Pulmonary artery endothelial cell (primary cell): Measurements from ENCODE around the gene ZFYVE21. TPM values are rescaled to one million over a fixed set of nuclear protein-coding genes. Genes with fewer than 3 reads are reported as not detected.
"Not testable (repeated sequence)": the region's sequence is repeated elsewhere in the genome, so short reads cannot be mapped to it uniquely, and the experiment has no call there.

ENCODE experiments used
- DNase-seq: peaks from one replicate; pipeline ENCODE4 v3.0.0-alpha.2; 2011; ENCODE audit warnings: low read depth, low spot score
- total RNA-seq: library from RNA; depleted of rRNA; stranded (reverse); fragments of >200 nt; gene quantifications from 2 replicates; pipeline ENCODE4 v1.2.3, GENCODE V29; 2014

The ZFYVE21 gene
- total RNA-seq, result 65.8 and 86.9 TPM in 2 replicates

DNA sequence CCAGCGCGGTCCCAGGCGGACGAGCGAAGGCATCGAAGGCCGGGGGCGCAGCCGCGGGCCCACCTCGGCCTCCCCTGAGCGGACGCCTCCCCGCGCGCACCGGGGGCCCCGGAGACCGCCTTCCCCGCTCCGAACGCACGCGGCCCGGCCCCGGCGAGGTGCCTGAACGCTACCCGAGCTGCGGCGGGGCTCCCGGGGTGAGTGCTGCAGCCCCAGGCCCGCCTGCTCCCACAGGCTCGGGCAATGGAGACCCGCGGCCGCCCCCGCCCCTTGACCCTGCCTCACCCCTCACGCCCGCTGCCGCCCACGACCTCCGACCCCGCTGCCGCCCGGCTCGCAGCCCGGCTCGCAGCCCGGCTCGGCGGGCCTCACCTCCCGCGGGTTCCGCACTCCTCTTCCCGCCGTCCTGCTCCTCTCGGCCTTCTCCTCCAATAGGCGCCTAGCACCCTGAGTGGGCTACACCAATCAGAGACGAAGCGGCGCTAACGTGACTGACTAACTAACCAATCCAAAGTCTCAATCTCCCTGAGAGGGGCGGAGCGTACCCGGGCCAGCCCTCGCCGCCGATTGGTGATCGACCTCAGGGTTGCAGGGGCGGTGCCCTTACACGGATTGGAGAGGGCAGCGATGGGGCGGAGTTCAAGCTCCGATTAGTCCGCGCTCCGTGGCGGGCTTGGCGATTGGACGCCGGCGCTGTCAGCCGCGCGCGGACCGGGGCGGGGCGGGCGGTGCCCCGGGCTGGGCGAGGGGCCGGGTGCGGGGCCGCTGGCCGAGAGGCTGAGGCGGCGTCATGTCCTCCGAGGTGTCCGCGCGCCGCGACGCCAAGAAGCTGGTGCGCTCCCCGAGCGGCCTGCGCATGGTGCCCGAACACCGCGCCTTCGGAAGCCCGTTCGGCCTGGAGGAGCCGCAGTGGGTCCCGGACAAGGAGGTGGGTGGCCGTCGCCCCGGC lies at the start of gene ZFYVE21, which contains the start of gene XRCC3:
ZFYVE21 (plus strand) TSS at position 759 of the 949 bp plus-strand sequence; CDS start at position 791, 32 bp downstream.
XRCC3 (minus strand) TSS at position 400 of the 949 bp plus-strand sequence. CDS start 4,364 bp downstream, outside the sequence.
- peak; percentile 97 for DNase-seq

DNA sequence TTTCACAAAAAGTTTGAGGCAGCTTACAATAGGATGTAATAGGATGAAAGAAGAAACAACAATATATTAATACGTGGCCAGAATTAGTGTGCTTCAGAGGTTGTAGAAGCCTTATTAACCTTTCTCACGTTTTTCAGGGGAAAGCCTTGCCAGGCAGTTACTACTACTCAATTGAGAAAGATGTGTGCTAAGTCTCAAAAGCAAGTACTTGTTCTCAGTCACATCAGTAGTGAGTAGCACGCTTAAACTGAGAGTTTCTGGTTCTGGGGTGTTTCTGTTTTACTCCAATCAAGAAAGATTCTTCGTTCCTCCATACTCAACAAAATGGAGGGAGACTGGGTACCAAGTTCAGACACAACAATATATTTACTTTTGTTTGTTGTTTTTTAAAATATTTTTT lies 47.9 kb upstream of the ZFYVE21 start:
- DNase-seq, result no peak

DNA sequence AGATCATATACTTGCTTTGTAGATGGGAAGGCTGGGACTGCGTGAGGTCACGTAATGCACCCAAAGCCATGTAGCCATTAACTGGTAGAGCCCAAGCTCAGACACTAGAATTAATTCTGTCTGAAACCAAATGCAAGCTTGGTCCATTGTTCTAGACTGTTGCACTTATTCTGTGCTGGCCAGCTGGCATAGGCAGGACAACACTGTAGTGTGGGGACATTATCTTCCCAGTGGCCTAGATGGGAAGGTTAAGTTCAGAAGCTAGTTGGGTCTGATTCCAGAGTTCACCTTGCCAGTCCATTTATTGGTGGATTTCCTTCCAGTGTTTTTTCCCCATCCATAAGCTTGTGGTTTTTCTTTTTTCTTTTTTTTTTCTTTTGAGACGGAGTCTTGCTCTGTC lies 47.5 kb upstream of the ZFYVE21 start:
- no peak for DNase-seq

DNA sequence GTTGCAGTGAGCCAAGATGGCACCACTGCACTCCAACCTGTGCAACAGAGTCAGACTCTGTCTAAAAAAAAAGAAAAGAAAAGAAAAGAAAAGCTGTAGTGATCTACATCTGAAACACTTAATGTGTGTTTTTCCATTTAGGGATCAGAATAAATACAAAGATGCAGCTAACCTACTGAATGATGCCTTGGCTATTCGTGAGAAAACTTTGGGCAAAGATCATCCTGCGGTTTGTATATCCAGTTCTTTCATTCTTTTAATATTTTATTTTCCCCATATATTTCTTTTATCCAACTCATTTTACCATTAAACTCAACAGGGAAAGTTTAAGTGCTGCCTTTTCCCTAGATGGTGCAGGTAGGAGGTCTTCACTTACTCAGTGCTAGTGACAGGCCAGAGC lies 46.2 kb upstream of the ZFYVE21 start:
- no peak for DNase-seq

DNA sequence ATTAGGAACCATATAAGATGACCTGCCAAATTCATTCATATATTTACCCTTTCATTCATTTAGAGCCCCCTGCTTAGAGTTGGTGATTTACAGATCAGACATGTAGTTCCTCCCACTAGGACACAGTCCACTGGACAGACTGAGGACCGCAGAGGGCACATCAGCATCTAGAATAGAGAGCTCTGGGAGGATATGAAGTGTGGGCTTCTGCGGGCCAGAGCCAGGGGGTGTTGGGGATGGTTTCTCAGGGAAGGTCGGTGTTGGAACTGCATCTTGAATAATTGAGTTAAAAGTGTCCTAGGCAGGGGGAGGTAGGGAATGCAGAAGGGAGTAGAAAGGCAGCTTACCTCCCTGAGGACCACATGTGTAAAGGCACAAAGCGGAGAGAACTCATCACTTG lies 43.7 kb upstream of the ZFYVE21 start:
- no peak for DNase-seq

DNA sequence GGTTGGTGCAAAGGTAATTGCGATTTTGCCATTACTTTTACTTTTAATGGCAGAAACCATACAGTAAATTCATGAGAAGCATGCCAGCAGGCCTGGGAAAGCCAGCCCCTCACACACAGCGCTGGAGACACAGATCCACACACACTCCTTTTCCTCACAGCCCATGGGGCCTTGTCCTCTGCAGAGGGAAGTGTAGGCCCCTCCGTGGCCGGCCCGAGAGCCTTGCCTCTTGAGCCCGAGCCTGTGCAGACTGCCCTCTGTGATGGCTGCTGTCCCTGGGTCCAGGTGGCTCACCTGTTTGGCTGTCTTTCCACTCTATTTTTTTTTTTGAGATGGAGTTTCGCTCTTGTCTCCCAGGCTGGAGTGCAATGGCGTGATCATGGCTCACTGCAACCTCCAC lies 39.7 kb upstream of the ZFYVE21 start:
- DNase-seq, result no peak

DNA sequence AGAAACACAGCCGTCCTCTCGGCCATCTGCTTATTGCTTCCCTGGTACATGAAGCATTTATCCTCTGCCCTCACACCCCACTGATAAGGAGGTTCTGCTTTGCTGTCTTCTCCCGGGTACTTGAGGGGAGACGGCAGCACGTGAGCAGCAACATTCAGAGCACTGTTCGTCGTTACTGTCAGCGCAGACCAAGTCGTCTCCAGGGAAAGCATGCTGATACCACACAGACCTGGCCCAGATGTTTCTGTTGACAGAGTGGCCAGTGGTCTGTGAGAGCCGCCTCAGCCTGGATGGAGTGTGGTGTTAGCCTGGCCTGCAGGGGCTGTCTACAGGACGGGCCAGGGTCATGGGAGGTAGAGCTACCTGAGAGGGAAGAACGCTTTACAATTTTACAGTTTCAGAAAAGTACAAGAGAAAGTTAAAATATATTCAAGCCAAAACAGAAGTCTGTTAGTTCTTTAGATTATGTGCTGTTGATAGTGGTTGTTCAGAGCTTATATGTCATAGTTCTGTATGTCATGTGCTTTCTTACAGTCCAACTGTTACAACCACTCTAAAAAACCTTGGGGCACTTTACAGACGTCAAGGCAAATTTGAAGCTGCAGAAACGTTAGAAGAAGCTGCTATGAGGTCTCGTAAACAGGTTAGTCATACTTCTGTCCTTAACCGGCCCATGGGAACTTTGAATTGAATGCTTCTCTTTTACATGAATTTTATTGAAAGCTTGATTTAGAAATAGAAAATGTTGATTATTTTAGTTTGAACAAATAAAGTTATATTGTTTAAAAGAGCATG lies 38.5 kb upstream of the ZFYVE21 start:
- DNase-seq, result no peak

DNA sequence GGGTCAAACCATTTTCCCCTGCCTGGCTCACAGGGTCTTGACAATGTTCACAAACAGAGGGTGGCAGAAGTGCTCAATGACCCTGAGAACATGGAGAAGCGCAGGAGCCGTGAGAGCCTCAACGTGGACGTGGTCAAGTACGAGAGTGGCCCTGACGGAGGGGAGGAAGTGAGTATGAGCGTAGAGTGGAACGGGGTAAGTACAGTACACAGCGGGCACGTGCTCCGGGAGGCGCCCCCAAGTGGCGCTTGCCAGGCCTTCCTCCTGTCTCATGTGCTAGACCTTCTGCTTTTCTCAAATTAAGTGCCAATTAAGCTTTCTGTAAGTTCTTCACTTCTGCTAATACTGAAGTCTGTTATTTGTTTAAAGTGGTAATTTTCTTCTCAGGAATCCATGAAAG lies 36.3 kb upstream of the ZFYVE21 start:
- no peak for DNase-seq

DNA sequence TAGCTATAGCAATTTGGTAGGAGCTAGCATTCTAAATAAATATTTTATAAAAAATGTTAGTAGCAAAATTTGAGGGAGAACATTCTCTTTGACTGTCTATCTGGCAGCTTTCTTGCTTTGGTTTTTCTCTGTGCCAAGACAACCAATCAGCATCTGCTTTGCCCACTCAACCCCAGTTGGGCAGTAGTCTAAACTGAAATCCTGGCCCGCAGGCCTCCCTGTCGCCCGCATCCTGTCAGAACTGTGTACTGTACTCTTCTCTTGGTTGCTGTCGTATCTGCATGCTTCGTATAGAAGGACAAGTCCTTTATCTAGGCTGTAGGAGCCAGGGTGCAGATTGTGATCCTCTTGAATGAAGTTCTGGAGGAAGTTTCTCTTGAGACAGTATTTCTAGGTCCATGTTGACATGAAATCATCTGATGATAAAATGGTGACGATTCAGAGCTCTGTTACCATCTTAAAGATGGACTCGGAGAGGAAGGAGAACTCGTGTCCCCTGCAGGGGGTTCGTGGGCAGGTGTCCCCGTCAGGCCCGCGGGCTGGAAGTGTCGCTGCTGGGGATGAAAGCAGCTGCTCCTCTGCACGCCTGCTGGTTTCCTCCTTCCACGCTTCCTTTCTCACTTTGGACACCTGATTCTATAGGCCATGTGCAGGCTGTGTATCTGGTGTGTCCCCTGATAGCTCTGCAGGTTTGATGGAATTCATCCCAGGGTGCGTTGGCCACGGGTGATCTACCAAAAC lies 34.9 kb upstream of the ZFYVE21 start:
- DNase-seq, result no peak

DNA sequence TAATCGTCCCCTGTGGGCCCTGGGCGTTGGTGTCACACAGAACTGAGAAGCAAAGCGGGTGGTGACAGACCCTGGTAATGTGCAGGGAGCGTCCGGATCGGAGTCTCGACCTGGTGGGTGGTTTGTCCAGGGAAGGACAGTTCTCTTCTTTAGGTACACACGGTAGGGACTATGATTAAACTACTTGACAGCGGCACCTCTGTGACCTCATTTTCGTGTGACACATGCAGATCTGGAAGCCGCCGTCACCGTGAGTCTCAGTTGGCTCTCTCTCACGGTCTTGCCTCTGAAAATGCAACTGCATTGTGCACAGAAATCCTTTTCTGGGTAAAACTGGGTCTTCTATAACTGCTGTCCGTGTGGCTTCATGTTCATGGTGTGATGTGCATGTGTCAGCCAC lies 32.5 kb upstream of the ZFYVE21 start:
- DNase-seq, result no peak

DNA sequence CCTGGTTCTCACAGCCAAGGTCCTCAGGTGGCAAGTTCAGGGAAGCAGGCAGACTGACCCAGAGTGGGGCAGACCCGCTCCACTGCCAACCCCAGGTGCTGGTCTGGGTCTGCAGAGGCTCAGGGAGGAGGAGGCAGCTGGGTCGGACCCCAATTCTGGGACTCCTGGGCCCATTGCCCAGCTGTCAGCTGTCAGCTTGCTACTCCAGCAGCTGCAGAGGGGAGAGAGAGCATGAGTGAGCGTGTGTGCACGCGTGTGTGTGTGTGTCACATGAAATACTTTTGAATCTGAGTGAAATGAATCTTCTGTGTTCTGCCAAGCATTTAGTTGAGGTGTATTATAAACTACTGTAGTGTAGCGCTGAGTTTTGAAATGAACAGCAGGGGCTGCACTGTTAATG lies 31.1 kb upstream of the ZFYVE21 start:
- no peak for DNase-seq

DNA sequence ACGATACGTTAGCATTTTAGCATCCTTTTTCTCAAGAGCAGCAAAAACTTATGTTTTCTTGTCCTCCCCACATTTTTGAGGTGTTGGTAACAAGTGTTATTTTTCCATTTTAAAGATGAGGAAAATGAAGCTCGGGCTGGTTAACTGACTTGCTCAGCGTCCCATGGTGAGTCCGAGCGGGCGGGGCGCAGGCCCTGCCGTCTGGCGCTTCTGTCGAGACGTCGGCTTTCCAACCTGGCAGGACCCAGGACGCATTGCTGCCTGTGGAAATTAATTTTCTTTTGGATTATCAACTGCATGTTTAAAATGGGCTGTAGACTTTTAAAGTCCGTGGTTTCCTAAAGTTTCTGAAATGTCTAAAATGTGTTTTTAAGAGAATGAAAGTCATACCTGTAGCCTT lies 30.7 kb upstream of the ZFYVE21 start:
- DNase-seq, result no peak

DNA sequence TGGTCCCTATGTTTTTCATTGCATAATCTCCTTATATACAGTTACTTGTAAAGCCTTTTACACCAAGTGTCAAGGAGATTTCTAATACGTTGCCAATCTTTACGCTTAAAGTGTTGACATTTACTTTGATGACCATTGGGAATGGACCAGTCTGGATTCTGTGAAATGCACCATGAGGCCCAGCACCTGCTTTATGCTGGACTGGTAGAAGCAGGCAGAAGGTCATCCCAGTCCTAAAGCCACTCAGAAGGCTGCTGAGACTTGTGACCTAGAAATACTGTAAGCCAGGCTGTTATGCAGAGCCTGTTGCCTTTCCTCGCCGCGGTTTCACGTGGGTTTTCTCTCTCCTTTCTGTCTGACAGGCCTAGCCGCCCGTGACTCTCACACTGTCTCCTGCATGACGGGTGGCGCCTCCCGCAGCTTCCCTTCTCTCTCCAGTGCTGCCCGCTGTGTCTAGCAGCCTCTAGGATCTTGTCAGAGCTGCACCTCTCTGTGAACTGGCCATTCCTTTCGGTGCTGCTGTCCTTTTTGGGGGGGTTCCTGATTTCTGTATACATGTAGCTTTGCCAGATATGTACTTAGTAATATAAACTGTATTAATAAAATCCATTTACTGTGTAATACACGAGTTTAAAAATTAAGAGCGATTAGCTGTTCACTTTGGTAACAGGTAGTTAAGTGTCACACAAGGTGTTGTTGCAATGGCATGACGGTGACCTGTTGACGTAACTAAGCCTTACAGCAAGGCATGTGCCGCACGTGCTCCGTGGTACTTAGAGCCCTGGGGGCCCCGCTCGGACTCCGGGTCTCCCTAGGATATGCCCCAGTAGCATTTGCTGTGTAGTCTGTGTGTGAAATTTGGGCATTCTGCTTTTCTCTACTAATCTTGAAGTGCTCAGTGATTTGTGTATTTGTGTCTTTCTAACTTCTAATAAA lies 30.1 kb upstream of the ZFYVE21 start:
- no peak for DNase-seq

DNA sequence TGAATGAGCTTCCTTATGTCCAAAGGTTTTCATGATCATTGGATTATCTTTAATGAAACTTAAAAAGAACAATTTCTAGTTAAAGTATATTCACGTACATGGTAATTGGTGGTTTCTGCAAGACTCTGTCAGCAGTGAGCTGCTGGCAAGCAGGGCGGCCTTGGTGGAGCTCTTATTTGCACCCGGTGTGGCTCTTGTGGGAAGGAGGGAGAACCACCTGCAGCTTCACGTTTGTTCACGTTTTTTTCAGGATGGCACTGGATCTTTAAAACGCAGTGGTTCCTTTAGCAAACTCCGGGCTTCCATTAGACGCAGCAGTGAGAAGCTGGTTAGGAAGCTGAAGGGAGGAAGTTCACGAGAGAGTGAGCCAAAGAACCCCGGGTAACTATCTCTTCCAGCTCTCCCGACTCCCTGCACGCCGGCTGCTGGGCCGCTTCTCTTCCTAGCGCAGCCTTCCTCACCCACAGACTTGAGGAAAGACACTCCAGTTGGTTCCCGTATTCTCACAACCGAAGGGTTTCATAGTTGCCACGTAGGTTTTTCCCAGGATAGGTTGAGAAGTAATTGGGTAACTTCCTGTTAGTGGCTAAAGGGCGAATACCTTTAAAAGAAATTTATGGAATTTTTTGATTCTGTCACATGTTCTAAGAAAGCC lies 28.7 kb upstream of the ZFYVE21 start:
- no peak for DNase-seq

DNA sequence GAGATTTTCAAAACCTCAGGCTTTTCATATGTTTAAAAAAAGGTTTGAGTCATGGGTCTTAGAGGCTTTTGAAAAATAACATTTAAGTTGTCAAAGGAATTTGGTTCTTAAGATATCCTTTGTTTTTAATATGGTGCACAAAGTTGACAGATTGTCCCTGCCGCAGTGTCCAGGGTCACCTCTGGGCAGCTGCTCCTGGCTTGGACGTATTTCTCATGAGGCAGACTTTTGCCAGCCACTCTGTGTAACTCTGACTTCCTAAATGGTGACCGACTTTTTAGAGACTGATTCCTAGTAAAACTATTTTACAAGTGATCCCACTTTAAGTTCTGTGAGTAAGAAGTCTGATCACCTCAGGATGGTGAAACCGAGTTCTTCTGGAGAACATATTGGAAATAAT lies 27.9 kb upstream of the ZFYVE21 start:
- DNase-seq, result no peak

DNA sequence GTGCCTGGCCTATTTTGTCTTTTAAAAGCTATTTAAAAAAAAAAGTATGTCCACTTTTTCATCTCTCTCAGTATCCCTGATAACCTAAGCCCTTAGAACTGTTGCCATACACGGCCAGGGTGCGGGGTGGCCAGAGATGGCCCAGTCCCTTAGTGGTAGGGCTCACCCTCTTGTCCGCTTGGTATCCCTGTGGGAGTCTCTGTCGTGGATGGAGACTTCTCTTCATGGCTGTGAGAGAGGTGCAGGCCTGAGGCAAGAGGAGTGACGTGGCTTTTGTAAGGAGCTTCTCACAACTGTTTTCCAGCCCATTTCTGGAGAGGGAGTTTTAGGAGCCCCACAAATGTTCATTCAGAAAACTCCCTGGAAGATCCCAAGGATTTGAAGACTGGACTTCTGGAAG lies 27.2 kb upstream of the ZFYVE21 start:
- no peak for DNase-seq

DNA sequence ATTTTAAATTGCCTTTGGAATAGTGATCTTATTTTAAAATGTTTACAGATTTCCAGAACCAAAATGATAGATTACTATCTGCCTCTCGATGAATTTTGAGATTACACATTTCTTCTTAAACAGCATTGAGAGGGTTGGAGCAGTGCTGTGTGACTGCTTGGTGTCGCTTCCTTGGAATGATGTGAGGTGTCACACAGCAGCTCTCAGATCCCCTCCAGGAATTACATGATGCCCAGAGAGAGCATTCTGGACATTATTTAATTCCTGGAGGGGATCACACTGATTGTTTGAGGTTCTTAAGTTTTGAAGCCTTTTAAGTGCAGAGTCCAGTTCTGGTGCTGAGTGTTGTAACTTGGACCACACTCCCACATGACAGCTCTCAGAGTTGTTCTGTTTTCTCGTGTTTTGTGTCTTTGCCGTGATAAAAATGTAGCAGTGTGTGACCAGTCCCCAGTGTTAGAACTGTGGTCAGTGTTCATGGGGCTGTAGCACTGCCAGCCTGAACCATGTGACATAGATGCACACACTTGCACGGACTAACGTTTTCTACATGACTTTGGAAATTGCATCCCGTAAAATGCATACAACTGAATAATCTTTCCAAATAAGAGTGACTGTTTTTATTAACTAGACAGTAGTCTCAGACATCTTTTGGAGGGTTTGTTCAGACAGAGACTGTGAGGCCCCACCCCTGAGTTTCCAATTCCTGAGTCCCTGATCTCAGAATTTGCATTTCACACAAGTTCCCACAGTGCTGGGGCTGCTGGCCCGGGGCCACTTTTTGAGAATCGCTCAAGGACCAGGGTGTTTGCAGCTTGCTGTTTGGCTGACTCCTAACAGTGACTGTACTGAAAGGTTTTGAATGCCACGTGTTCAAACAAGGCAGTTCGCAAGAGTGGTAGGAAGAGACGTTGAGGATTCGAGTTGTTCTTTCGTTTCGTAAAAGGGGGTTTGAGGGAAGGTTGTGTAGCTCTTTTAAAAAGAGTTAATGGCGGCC lies 26.4 kb upstream of the ZFYVE21 start:
- no peak for DNase-seq

DNA sequence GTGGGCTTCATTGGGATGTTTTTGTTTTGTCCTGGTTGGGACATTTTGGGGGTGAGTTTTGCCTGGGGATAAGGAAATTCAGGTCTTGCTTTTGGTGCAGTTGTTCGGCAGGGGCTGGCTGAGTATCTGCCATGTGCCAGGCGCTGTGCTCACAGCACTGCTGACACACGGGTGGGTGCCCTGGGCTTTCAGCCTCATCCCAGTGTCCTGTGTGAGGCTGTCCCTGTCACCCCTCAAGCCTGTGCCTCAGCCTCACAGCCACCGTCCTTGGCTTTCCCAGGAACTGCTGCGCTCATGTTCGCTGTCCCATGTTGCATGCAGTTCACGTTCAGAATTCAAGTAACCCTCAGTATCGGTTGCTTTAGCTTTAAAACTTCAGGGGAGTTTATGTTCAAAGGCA lies 25.3 kb upstream of the ZFYVE21 start:
- DNase-seq, result no peak

DNA sequence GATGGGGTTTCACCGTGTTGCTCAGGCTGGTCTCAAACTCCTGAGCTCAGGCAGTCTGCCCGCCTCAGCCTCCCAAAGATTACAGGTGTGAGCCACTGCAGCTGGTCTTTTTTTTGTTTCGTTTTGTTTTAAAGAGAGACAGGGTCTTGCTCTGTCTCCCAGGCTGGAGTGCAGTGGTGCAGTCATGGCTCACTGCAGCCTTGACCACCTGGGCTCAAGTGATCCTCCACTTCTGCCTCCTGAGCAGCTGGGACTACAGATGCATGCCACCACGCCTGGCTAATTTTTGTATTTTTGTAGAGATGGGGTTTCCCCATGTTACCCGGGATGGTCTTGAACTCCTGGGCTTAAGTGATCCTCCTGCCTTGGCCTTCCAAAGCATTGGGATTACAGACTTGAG lies 24.0 kb upstream of the ZFYVE21 start:
- not testable (repeated sequence) for DNase-seq
